GM20431 (cell line): Measurements from ENCODE around the gene DIAPH3.

Source experiments
- in situ Hi-C: fragments of 300-500 bp; cut with MseI, MboI; formaldehyde crosslinking; loops from one replicate; pipeline ENCODE4 v1.15.0; 2020; ENCODE audit warnings: low sequenced_read_pairs; ENCODE audit not compliant: unreplicated experiment

Gene DIAPH3

GRCh38 chr13:59658738-59659330 is 504.9 kb downstream of the DIAPH3 start:
- in situ Hi-C loops, result loop anchor here (25.0 kb wide), 1 partner anchor 678 kb away; no protein-coding TSS in a partner anchor

GRCh38 chr13:59658027-59658737 is 505.5 kb downstream of the DIAPH3 start:
- in situ Hi-C loops, result loop anchor here (25.0 kb wide), 1 partner anchor 679 kb away; no protein-coding TSS in a partner anchor

- in situ Hi-C loops, result loop anchor here (25.0 kb wide), 1 partner anchor 683 kb away; no protein-coding TSS in a partner anchor
Observed at GRCh38 chr13:59653916-59654315, 509.8 kb downstream of the DIAPH3 start.

GRCh38 chr13:59651479-59651878 is 512.2 kb downstream of the DIAPH3 start:
- in situ Hi-C loops, result loop anchor here (25.0 kb wide), 1 partner anchor 686 kb away; no protein-coding TSS in a partner anchor

GRCh38 chr13:59643906-59644626 is 519.7 kb downstream of the DIAPH3 start:
- in situ Hi-C loops, result no loop called here

- in situ Hi-C loops, result no loop called here
Observed at GRCh38 chr13:59643364-59643841, 520.3 kb downstream of the DIAPH3 start.

GRCh38 chr13:59641817-59642216 is 521.9 kb downstream of the DIAPH3 start:
- in situ Hi-C loops, result no loop called here

- in situ Hi-C loops, result no loop called here
Observed at GRCh38 chr13:59641261-59641660, 522.5 kb downstream of the DIAPH3 start.

GRCh38 chr13:59638404-59638803 is 525.3 kb downstream of the DIAPH3 start:
- in situ Hi-C loops, result no loop called here

GRCh38 chr13:59635589-59635988 is 528.1 kb downstream of the DIAPH3 start:
- in situ Hi-C loops, result no loop called here

- in situ Hi-C loops, result no loop called here
Observed at GRCh38 chr13:59633290-59633689, 530.4 kb downstream of the DIAPH3 start.

GRCh38 chr13:59631271-59631670 is 532.5 kb downstream of the DIAPH3 start:
- in situ Hi-C loops, result no loop called here

- in situ Hi-C loops, result no loop called here
Observed at GRCh38 chr13:59625111-59625510, 538.6 kb downstream of the DIAPH3 start.

GRCh38 chr13:59623206-59623915 is 540.4 kb downstream of the DIAPH3 start:
- in situ Hi-C loops, result no loop called here

- in situ Hi-C loops, result no loop called here
Observed at GRCh38 chr13:59621773-59622172, 542.0 kb downstream of the DIAPH3 start.
